OCI-LY7 (cell line): ENCODE measurements around the gene FMN2.

Source experiments
- CTCF ChIP-seq: fragments of 200-600 bp; sonication (generic); conservative IDR thresholded peaks from 2 replicates; pipeline ENCODE4 v1.5.1; 2014; ENCODE audit warnings: mild to moderate bottlenecking, antibody characterized with exemption, low read length, moderate library complexity, mixed read lengths
- EZH2phosphoT487 ChIP-seq: fragments of 200-600 bp; sonication (generic); IDR thresholded peaks from 2 replicates; pipeline ENCODE4 v1.6.1; 2018; ENCODE audit warnings: low read depth, borderline replicate concordance, mild to moderate bottlenecking, mixed run types, antibody characterized with exemption, low read length, moderate library complexity, mixed read lengths

- TF ChIP-seq CTCF (no peak), EZH2phosphoT487 (no peak)
These were observed 78.6 kb downstream of the FMN2 start for GRCh38 chr1:240170266-240170665.
